ENCODE data around the gene PIK3R6. TPM values are rescaled to one million over a fixed set of nuclear protein-coding genes. Genes with fewer than 3 reads are reported as not detected.

The PIK3R6 gene
- total RNA-seq, 1 experiment from 2014 or later: not detected

GRCh38 chr17:8835631-8836364 lies 31.7 kb downstream of the PIK3R6 start:
- no peaks in the 10 kb centered on the region for H3K4me1 Mint-ChIP-seq (ENCODE audit: low read depth, unreplicated experiment)
- ChIA-PET POLR2A (no interaction called here), CTCF (no interaction called here)
- H3K27ac Mint-ChIP-seq (ENCODE audit: unreplicated experiment): no peak overlapping the region
- TF ChIP-seq CTCF (IDR thresholded peaks at IDR 0.05; ENCODE audit: insufficient read depth in 1 of 2, low read depth in 1 of 2, low read length in 1 of 2, severe bottlenecking in 1 of 2, unreplicated experiment in 1 of 2): no peak
- intact Hi-C loops (cut with micrococcal nuclease; ENCODE audit: unreplicated experiment): no loop called here
- no TSS peak for BruUV-seq (replicated peaks)
- H3K27me3 Mint-ChIP-seq (ENCODE audit: insufficient read depth, unreplicated experiment): no peaks in the 10 kb centered on the region
- no peaks in the 10 kb centered on the region for H3K36me3 Mint-ChIP-seq (ENCODE audit: insufficient read depth, unreplicated experiment)
- Histone ChIP-seq H3K4me3 (ENCODE audit: low read depth, low read length) (no peak overlapping the region), H3K36me3 (ENCODE audit: control insufficient read depth, insufficient read depth, low read length) (no peaks in the 10 kb centered on the region), H3K9me3 (no peaks in the 10 kb centered on the region), H3K27me3 (replicated peaks; ENCODE audit: control insufficient read depth, insufficient read depth, low read length) (no peaks in the 10 kb centered on the region), H3K4me1 (no peaks in the 10 kb centered on the region)
- DNase-seq: no peak
- no peak overlapping the region for H3K4me3 Mint-ChIP-seq (ENCODE audit: unreplicated experiment)
- no peaks in the 10 kb centered on the region for H3K9me3 Mint-ChIP-seq (ENCODE audit: unreplicated experiment)

GRCh38 chr17:8835106-8835505 lies 32.4 kb downstream of the PIK3R6 start:
- Histone ChIP-seq H3K4me3 (ENCODE audit: low read depth, low read length) (no peak overlapping the region), H3K27me3 (replicated peaks; ENCODE audit: control insufficient read depth, insufficient read depth, low read length) (no peaks in the 10 kb centered on the region), H3K9me3 (no peaks in the 10 kb centered on the region), H3K36me3 (ENCODE audit: control insufficient read depth, insufficient read depth, low read length) (no peaks in the 10 kb centered on the region), H3K4me1 (no peaks in the 10 kb centered on the region)
- H3K4me3 Mint-ChIP-seq (ENCODE audit: unreplicated experiment): no peak overlapping the region
- ChIA-PET CTCF (no interaction called here), POLR2A (no interaction called here)
- no peak for DNase-seq
- no peaks in the 10 kb centered on the region for H3K36me3 Mint-ChIP-seq (ENCODE audit: insufficient read depth, unreplicated experiment)
- no peaks in the 10 kb centered on the region for H3K27me3 Mint-ChIP-seq (ENCODE audit: insufficient read depth, unreplicated experiment)
- H3K27ac Mint-ChIP-seq (ENCODE audit: unreplicated experiment): no peak overlapping the region
- TF ChIP-seq CTCF (IDR thresholded peaks at IDR 0.05; ENCODE audit: insufficient read depth in 1 of 2, low read depth in 1 of 2, low read length in 1 of 2, severe bottlenecking in 1 of 2, unreplicated experiment in 1 of 2): no peak
- no peaks in the 10 kb centered on the region for H3K9me3 Mint-ChIP-seq (ENCODE audit: unreplicated experiment)
- H3K4me1 Mint-ChIP-seq (ENCODE audit: low read depth, unreplicated experiment): no peaks in the 10 kb centered on the region
- intact Hi-C loops (cut with micrococcal nuclease; ENCODE audit: unreplicated experiment): no loop called here
- no TSS peak for BruUV-seq (replicated peaks)

- TF ChIP-seq CTCF (IDR thresholded peaks at IDR 0.05; ENCODE audit: insufficient read depth in 1 of 2, low read depth in 1 of 2, low read length in 1 of 2, severe bottlenecking in 1 of 2, unreplicated experiment in 1 of 2): peak; percentile 3 to 31
- DNase-seq: peak in 1 of 2 experiments; percentile 8
- Mint-ChIP-seq H3K27ac (ENCODE audit: unreplicated experiment) (no peak overlapping the region), H3K9me3 (ENCODE audit: unreplicated experiment) (no peaks in the 10 kb centered on the region), H3K36me3 (ENCODE audit: insufficient read depth, unreplicated experiment) (no peaks in the 10 kb centered on the region), H3K4me3 (ENCODE audit: unreplicated experiment) (no peak overlapping the region), H3K4me1 (ENCODE audit: low read depth, unreplicated experiment) (no peaks in the 10 kb centered on the region), H3K27me3 (ENCODE audit: insufficient read depth, unreplicated experiment) (no peaks in the 10 kb centered on the region)
- intact Hi-C loops (cut with micrococcal nuclease; ENCODE audit: unreplicated experiment): no loop called here
- no peaks in the 10 kb centered on the region for H3K36me3 ChIP-seq (ENCODE audit: control insufficient read depth, insufficient read depth, low read length)
- H3K9me3 ChIP-seq: no peaks in the 10 kb centered on the region
- CTCF ChIA-PET: no interaction called here
- no TSS peak for BruUV-seq (replicated peaks)
- no peaks in the 10 kb centered on the region for H3K27me3 ChIP-seq (replicated peaks; ENCODE audit: control insufficient read depth, insufficient read depth, low read length)
- H3K4me1 ChIP-seq: no peaks in the 10 kb centered on the region
- POLR2A ChIA-PET: no interaction called here
- H3K4me3 ChIP-seq (ENCODE audit: low read depth, low read length): no peak overlapping the region
Measured at GRCh38 chr17:8832711-8833352, 34.6 kb downstream of the PIK3R6 start.
